ENCODE data around the gene COPB2.
"Not testable (repeated sequence)": the region's sequence is repeated elsewhere in the genome, so short reads cannot be mapped to it uniquely, and the experiment has no call there.

- TF ChIP-seq, protein P1, sequence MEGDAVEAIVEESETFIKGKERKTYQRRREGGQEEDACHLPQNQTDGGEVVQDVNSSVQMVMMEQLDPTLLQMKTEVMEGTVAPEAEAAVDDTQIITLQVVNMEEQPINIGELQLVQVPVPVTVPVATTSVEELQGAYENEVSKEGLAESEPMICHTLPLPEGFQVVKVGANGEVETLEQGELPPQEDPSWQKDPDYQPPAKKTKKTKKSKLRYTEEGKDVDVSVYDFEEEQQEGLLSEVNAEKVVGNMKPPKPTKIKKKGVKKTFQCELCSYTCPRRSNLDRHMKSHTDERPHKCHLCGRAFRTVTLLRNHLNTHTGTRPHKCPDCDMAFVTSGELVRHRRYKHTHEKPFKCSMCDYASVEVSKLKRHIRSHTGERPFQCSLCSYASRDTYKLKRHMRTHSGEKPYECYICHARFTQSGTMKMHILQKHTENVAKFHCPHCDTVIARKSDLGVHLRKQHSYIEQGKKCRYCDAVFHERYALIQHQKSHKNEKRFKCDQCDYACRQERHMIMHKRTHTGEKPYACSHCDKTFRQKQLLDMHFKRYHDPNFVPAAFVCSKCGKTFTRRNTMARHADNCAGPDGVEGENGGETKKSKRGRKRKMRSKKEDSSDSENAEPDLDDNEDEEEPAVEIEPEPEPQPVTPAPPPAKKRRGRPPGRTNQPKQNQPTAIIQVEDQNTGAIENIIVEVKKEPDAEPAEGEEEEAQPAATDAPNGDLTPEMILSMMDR (conservative IDR thresholded peaks at IDR 0.05; ENCODE audit: low read depth, low read length) = not testable (repeated sequence)
- not testable (repeated sequence) for TF ChIP-seq EZH2phosphoT487 (IDR thresholded peaks at IDR 0.05; ENCODE audit: borderline replicate concordance, low read length)
These were observed 23.4 kb upstream of the COPB2 start for GRCh38 chr3:139412891-139413290.

Data from PC-3 (cell line).